HUDEP-2 (cell line): Measurements from ENCODE around the gene NRCAM.

Experiments used
- DNase-seq, 76 experiments: peaks; one replicate each; lab custom pipeline; 2025; ENCODE audit not compliant: unreplicated experiment in 76 of 76; lab: John Stamatoyannopoulos, UW

Gene NRCAM

DNA sequence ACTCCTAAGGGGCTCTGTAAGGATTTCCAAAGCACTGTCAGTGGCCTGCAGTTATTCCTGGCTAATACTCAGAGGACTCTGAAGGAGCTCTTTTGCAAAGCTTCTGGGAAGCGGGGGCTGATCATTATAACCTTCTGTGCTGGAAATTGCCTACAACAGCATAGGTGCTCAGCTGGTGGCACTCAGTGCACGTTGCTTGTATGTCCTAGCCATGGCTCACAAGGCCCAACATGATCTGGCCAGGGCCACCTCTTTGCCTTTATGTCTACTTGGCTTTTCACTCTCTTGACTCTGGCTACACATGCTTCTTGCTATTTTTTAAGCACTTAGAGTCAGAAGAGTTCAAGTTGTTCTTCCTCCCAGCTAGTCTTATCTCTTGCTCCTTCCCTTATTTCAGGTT, 343.6 kb downstream of the NRCAM start:
- DNase-seq = no peak

DNA sequence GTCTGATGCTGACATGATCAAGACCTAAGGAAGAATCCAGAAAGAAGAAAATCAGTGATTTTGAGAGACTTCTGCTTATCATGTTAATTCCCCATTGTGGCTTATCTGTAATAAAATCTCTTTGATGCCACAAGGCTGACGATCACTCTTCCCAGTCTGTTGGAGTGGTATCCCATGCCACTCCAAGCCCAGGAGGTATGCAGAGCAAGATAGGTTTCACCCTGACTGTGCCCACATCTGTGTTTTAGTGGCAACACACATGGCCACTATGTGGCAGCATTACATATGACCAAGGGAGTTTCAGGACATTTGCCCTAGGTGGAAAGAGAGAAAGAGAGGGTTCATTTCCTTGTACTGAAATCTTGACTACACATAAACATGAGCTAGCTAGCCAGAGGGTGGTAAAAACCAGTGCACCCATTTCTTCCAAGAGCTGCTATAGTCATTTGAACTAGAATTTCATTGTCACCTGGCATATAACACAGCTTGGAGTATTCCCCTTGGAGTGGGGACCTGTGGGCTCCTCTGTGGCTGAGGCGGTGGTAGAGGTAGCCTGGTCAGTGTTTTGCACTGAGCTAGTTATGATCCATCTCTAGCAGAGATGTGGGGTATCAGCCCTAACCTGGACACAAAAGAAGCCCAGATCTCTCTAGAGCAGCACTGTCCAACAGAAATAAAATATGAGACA, 346.9 kb downstream of the NRCAM start:
- peak in 5 of 76 experiments; percentile 2 to 13 (median 8) for DNase-seq

DNA sequence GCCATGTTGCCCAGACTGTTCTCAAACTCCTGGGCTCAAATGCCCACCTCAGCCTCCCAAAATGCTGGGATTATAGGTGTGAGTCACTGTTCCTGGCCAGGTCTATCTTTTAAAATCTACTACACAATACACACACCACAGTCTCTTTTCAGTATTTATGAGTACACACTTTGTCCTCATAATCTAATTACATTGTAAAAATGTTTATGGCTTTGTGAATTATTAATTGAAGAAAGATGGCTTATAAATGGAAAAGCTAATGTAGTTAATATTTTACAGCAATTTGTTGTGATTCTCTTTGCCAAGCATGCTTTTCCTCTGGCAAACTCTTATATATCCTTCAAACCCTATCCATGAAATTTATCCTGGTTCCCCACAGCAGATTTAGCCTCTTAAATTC, 348.1 kb downstream of the NRCAM start:
- no peak for DNase-seq

DNA sequence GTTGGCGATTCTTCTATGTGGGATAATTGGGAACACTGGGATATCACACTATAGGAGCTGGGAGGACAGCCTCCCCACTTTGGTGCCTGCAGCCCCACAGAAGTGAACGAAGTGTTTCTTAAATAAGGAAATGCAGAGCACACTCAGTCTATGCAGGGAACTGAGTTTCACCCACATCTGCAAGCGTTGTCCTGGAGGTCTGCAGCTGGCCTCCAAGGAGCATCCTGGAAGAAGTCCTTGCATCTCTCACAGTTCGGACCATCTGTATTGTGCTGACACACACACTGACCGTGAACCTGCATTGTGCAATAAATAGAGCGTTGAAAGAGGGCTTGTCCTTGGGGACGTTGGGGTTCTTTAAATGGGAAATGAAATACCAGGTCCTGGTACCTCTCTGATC, 351.9 kb downstream of the NRCAM start:
- no peak for DNase-seq

DNA sequence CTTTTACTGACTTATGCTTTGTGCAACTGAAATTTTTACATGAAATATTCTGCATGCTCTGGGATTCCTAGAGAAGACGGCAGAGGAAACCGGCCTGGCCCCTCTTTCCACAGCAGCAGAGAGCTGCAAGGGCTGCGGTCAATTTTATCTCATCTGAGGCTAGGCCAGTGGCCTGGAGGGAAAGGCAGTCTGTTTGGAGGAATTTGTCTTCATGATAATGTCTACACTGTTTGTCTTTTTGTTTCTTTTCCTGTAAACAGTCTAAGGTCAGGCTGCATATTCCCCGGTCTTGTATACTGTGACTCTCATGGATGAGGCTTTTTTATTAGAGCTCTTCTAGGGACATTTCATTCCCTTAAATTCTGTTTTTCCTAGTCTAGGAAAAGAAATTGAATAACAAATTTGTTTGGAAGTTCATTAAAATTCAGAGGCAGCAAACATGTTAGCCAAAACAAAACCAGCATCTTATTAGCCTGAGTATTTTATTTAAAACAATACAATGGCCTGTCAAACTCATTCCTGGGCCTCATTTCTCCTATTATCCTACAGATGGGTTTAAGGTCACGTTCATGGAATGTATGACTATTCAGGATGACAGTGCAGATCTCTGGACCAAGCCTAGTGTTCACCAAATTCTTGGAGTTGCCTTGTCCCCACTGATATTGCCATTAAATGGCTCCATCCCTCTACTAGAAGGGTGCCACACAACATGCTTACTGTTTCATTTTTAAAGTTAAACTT, 352.5 kb downstream of the NRCAM start:
- no peak for DNase-seq

DNA sequence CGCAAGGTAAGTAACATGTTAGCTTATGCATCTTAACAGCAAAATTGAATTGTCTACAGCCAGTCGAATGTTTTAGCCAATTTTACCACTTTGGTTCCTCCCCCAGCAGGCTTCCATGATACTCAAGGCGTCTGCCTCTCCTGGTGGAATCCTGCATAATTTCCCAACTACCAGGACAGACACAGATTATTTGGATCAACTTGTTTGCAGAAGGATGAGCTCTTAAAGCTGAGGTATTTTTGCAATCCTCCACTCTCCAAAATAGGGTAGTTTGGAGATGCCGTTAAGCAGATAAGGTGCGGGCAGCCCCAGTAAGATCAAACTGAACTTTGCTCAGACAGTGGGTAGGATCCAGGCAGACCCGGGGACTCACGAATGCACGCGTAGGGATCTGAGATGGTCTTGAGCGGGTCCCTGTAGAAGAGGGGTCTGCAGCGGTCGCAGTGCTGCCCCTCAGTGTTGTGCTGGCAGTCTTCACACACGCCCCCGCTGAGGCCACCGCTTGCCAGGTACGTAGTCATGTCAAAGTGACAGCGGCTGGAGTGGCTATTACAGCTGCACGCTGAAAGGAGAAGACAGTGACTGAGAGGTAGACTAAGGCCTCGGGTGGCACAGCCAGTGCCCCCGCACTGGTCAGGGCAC, 353.4 kb downstream of the NRCAM start:
- DNase-seq = no peak

DNA sequence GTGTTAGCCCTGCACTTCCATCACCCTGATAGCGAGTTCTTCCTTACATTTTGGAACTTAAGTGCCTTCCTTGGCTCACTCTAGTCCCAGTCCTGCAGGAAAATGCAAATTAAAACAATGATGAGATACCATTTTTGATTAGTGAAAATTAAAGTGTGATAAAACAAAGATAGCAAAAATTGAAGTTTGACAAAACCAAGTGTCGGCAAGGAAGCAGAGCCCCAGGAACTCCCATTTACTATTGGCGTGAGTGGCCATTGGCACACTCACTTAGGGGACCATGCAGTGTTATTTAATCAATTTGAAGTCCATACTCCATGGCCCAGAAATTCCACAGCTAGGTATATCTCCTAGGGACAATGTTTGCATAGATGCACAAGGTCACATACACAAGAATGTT, 354.5 kb downstream of the NRCAM start:
- no peak for DNase-seq

DNA sequence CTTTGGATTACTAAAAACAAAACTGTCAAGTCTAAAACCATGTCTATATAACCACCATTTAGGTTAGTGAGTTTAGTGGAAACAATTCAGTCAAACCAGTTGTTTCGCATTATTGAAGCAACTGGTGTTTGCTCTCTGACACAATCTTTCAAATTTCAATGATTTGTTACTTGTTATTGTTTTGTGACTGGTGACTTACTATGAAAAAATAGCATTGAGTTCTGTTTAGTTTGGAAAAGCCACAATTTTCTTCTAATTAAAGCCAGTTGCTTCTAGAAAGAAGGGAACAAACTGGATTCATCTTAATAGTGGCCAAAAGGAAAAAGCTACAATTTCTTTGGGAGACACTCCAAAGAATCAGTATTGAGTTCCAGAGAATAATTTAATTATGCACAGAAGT, 356.5 kb downstream of the NRCAM start:
- DNase-seq = no peak

DNA sequence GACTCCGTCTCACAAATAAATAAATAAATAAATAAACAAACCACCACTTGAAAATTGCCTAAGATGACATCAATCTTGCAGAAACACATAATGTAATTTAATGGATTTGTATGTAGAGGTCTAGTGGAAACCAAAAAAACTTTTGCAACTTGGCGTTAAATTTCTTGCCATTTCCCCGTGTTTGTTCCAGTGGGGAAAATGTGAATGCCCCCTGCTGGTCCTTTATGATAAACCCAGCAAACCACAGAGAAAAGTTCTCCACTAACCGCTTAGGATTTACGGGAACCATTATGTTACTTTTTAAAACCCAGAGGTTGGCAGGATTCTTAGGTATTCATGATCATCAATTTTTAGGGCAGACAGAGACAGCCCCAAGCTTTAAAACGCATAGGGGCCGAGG, 358.5 kb downstream of the NRCAM start:
- peak in 2 of 76 experiments; percentile 3 to 10 for DNase-seq
